Measurements from ENCODE around the gene DXO. TPM values are rescaled to one million over a fixed set of nuclear protein-coding genes. Genes with fewer than 3 reads are reported as not detected.
A peak's percentile ranks its signal among the peaks of the same experiment; 100 is the strongest.
"Not testable (repeated sequence)": the region's sequence is repeated elsewhere in the genome, so short reads cannot be mapped to it uniquely, and the experiment has no call there.

Gene DXO
- polyA plus RNA-seq, 1 donor (not counting 4 experiments of a cell fraction or from before 2014, with no cell fraction given) = 7.0 TPM

GRCh38 chr6:32005991-32006529 is 34.1 kb upstream of the DXO start:
- H3K4me3 ChIP-seq (ENCODE audit: control insufficient read depth in 2 of 3, extremely low read depth in 1 of 3, insufficient read depth in 2 of 3, low read depth in 1 of 3, low read length in 3 of 3); H3K4me2 ChIP-seq (ENCODE audit: control insufficient read depth, extremely low read depth, insufficient read depth, low read depth, low read length); FAIRE-seq; H4K20me1 ChIP-seq (ENCODE audit: control insufficient read depth, extremely low read depth, insufficient read depth, low read length); H3K9ac ChIP-seq (ENCODE audit: control insufficient read depth, extremely low read depth, insufficient read depth, low read length); dilution Hi-C loops (cut with MboI; ENCODE audit: extremely low pct_ligation_motif_present, low sequenced_read_pairs); H3K36me3 ChIP-seq (ENCODE audit: control insufficient read depth in 2 of 2, extremely low read depth in 1 of 2, insufficient read depth in 2 of 2, low read length in 2 of 2); H3K4me1 ChIP-seq (ENCODE audit: control insufficient read depth, extremely low read depth, insufficient read depth, low read length); H3K9me1 ChIP-seq (ENCODE audit: control insufficient read depth, extremely low read depth, insufficient read depth, low read length); H3K27me3 ChIP-seq (ENCODE audit: control insufficient read depth, extremely low read depth, insufficient read depth, low read length); DNase-seq (ENCODE audit: low read depth, low spot score); H2AFZ ChIP-seq (ENCODE audit: control insufficient read depth, low read length); H3K27ac ChIP-seq (ENCODE audit: control insufficient read depth, insufficient read depth, low read length); H3K79me2 ChIP-seq (ENCODE audit: control insufficient read depth, insufficient read depth, low read length); H3K9me3 ChIP-seq (ENCODE audit: control insufficient read depth, low read depth, low read length): not testable (repeated sequence)

- FAIRE-seq; H3K4me3 ChIP-seq (ENCODE audit: control insufficient read depth in 2 of 3, extremely low read depth in 1 of 3, insufficient read depth in 2 of 3, low read depth in 1 of 3, low read length in 3 of 3); DNase-seq (ENCODE audit: low read depth, low spot score); H3K4me1 ChIP-seq (ENCODE audit: control insufficient read depth, extremely low read depth, insufficient read depth, low read length); H3K36me3 ChIP-seq (ENCODE audit: control insufficient read depth in 2 of 2, extremely low read depth in 1 of 2, insufficient read depth in 2 of 2, low read length in 2 of 2); dilution Hi-C loops (cut with MboI; ENCODE audit: extremely low pct_ligation_motif_present, low sequenced_read_pairs); H3K9me1 ChIP-seq (ENCODE audit: control insufficient read depth, extremely low read depth, insufficient read depth, low read length); H3K27ac ChIP-seq (ENCODE audit: control insufficient read depth, insufficient read depth, low read length); H3K27me3 ChIP-seq (ENCODE audit: control insufficient read depth, extremely low read depth, insufficient read depth, low read length); H3K79me2 ChIP-seq (ENCODE audit: control insufficient read depth, insufficient read depth, low read length); H3K9me3 ChIP-seq (ENCODE audit: control insufficient read depth, low read depth, low read length); H2AFZ ChIP-seq (ENCODE audit: control insufficient read depth, low read length); H4K20me1 ChIP-seq (ENCODE audit: control insufficient read depth, extremely low read depth, insufficient read depth, low read length); H3K9ac ChIP-seq (ENCODE audit: control insufficient read depth, extremely low read depth, insufficient read depth, low read length); H3K4me2 ChIP-seq (ENCODE audit: control insufficient read depth, extremely low read depth, insufficient read depth, low read depth, low read length): not testable (repeated sequence)
Observed at GRCh38 chr6:32005538-32005880, 33.6 kb upstream of the DXO start.

GRCh38 chr6:32004864-32005537 is 33.1 kb upstream of the DXO start:
- peak; percentile 69 for FAIRE-seq
- H3K9me3 ChIP-seq (ENCODE audit: control insufficient read depth, low read depth, low read length); H3K4me1 ChIP-seq (ENCODE audit: control insufficient read depth, extremely low read depth, insufficient read depth, low read length); H3K27me3 ChIP-seq (ENCODE audit: control insufficient read depth, extremely low read depth, insufficient read depth, low read length); H3K4me2 ChIP-seq (ENCODE audit: control insufficient read depth, extremely low read depth, insufficient read depth, low read depth, low read length); H3K4me3 ChIP-seq (ENCODE audit: control insufficient read depth in 2 of 3, extremely low read depth in 1 of 3, insufficient read depth in 2 of 3, low read depth in 1 of 3, low read length in 3 of 3); H3K9ac ChIP-seq (ENCODE audit: control insufficient read depth, extremely low read depth, insufficient read depth, low read length); H2AFZ ChIP-seq (ENCODE audit: control insufficient read depth, low read length); H3K36me3 ChIP-seq (ENCODE audit: control insufficient read depth in 2 of 2, extremely low read depth in 1 of 2, insufficient read depth in 2 of 2, low read length in 2 of 2); DNase-seq (ENCODE audit: low read depth, low spot score); H4K20me1 ChIP-seq (ENCODE audit: control insufficient read depth, extremely low read depth, insufficient read depth, low read length); H3K9me1 ChIP-seq (ENCODE audit: control insufficient read depth, extremely low read depth, insufficient read depth, low read length); H3K79me2 ChIP-seq (ENCODE audit: control insufficient read depth, insufficient read depth, low read length); dilution Hi-C loops (cut with MboI; ENCODE audit: extremely low pct_ligation_motif_present, low sequenced_read_pairs); H3K27ac ChIP-seq (ENCODE audit: control insufficient read depth, insufficient read depth, low read length): not testable (repeated sequence)

- dilution Hi-C loops (cut with MboI; ENCODE audit: extremely low pct_ligation_motif_present, low sequenced_read_pairs); FAIRE-seq; H3K36me3 ChIP-seq (ENCODE audit: control insufficient read depth in 2 of 2, extremely low read depth in 1 of 2, insufficient read depth in 2 of 2, low read length in 2 of 2); H3K9me3 ChIP-seq (ENCODE audit: control insufficient read depth, low read depth, low read length); H4K20me1 ChIP-seq (ENCODE audit: control insufficient read depth, extremely low read depth, insufficient read depth, low read length); H3K9ac ChIP-seq (ENCODE audit: control insufficient read depth, extremely low read depth, insufficient read depth, low read length); H3K9me1 ChIP-seq (ENCODE audit: control insufficient read depth, extremely low read depth, insufficient read depth, low read length); H3K4me3 ChIP-seq (ENCODE audit: control insufficient read depth in 2 of 3, extremely low read depth in 1 of 3, insufficient read depth in 2 of 3, low read depth in 1 of 3, low read length in 3 of 3); H3K27ac ChIP-seq (ENCODE audit: control insufficient read depth, insufficient read depth, low read length); H3K4me1 ChIP-seq (ENCODE audit: control insufficient read depth, extremely low read depth, insufficient read depth, low read length); DNase-seq (ENCODE audit: low read depth, low spot score); H3K79me2 ChIP-seq (ENCODE audit: control insufficient read depth, insufficient read depth, low read length); H3K4me2 ChIP-seq (ENCODE audit: control insufficient read depth, extremely low read depth, insufficient read depth, low read depth, low read length); H3K27me3 ChIP-seq (ENCODE audit: control insufficient read depth, extremely low read depth, insufficient read depth, low read length); H2AFZ ChIP-seq (ENCODE audit: control insufficient read depth, low read length): not testable (repeated sequence)
Observed at GRCh38 chr6:32004393-32004792, 32.5 kb upstream of the DXO start.

- H3K4me1 ChIP-seq (ENCODE audit: control insufficient read depth, extremely low read depth, insufficient read depth, low read length); H3K79me2 ChIP-seq (ENCODE audit: control insufficient read depth, insufficient read depth, low read length); H3K9me1 ChIP-seq (ENCODE audit: control insufficient read depth, extremely low read depth, insufficient read depth, low read length); FAIRE-seq; H3K27ac ChIP-seq (ENCODE audit: control insufficient read depth, insufficient read depth, low read length); H3K4me3 ChIP-seq (ENCODE audit: control insufficient read depth in 2 of 3, extremely low read depth in 1 of 3, insufficient read depth in 2 of 3, low read depth in 1 of 3, low read length in 3 of 3); dilution Hi-C loops (cut with MboI; ENCODE audit: extremely low pct_ligation_motif_present, low sequenced_read_pairs); H3K9ac ChIP-seq (ENCODE audit: control insufficient read depth, extremely low read depth, insufficient read depth, low read length); H3K27me3 ChIP-seq (ENCODE audit: control insufficient read depth, extremely low read depth, insufficient read depth, low read length); H2AFZ ChIP-seq (ENCODE audit: control insufficient read depth, low read length); H3K9me3 ChIP-seq (ENCODE audit: control insufficient read depth, low read depth, low read length); H3K4me2 ChIP-seq (ENCODE audit: control insufficient read depth, extremely low read depth, insufficient read depth, low read depth, low read length); H4K20me1 ChIP-seq (ENCODE audit: control insufficient read depth, extremely low read depth, insufficient read depth, low read length); H3K36me3 ChIP-seq (ENCODE audit: control insufficient read depth in 2 of 2, extremely low read depth in 1 of 2, insufficient read depth in 2 of 2, low read length in 2 of 2); DNase-seq (ENCODE audit: low read depth, low spot score): not testable (repeated sequence)
Observed at GRCh38 chr6:32003301-32003700, 31.4 kb upstream of the DXO start.

Measured in keratinocyte (primary cell).